Pancreas (tissue), 10 donors: ENCODE results near the gene ACVR1. TPM values are rescaled to one million over a fixed set of nuclear protein-coding genes. Genes with fewer than 3 reads are reported as not detected.

ENCODE experiments used
- ATAC-seq, 4 donors: fragments of 200-7000 bp; cut with Tn5 transposase; one replicate each; pipeline versions ENCODE4 v1.8.0 to v1.9.1; 2020; ENCODE audit warnings: mild to moderate bottlenecking in 4 of 4, moderate library complexity in 4 of 4
- DNase-seq, 6 donors: peaks; one replicate each; pipeline ENCODE4 v3.0.0-alpha.2; 2020
- FAIRE-seq: peaks from 2 replicates; lab custom pipeline; 2012; peaks lifted over from hg19 to GRCh38; lab: Jason Lieb, UNC
- H3K27ac ChIP-seq, 4 donors: fragments of 200-600 bp; sonication (generic); 1 replicate in 3 of 4; 2 replicates in 1 of 4; pipeline versions ENCODE4 v1.5.0 to v1.8.0; 2020
- H3K27me3 ChIP-seq, 4 donors: fragments of 200-600 bp; one replicate each; pipeline ENCODE4 v1.8.0; 2021
- H3K36me3 ChIP-seq, 3 donors: fragments of 200-600 bp; sonication (generic) in 1 of 3; one replicate each; pipeline versions ENCODE4 v1.5.0 to v1.8.0; 2020 to 2021
- H3K4me1 ChIP-seq, 3 donors: fragments of 200-600 bp; one replicate each; pipeline ENCODE4 v1.8.0; 2021
- H3K4me3 ChIP-seq, 4 donors: fragments of 200-600 bp; sonication (generic) in 2 of 4; one replicate each; pipeline versions ENCODE4 v1.5.0 to v1.8.0; 2020 to 2021
- H3K9me3 ChIP-seq, 4 donors: fragments of 200-600 bp; one replicate each; pipeline ENCODE4 v1.8.0; 2021
- WGBS, 2 donors: extraction: QIAGEN DNeasy Blood & Tissue Kit; methylation state at CpG; one replicate each; pipeline ENCODE4 v1.1.7; 2013; 5-methylcytosine and 5-hydroxymethylcytosine counted together
- intact Hi-C, 3 donors: fragments of 100-400 bp; cut with DNase I; formaldehyde crosslinking; loops; one replicate each; pipeline versions ENCODE4 v1.11.1 to v1.14.2; 2022
- polyA plus RNA-seq, 2 donors: library from polyadenylated mRNA; stranded (reverse); fragments of 200-250 nt; gene quantifications; one replicate each; pipeline ENCODE4 v1.2.3, GENCODE V29; 2013
- total RNA-seq, 6 donors: library from RNA; stranded (reverse); fragmentation: NEBNext Ultra II Directional in 4 of 6; extraction: Animal tissue kit (Norgen Biotek cat#: 25700) in 4 of 6; gene quantifications; one replicate each; pipeline versions ENCODE4 v1.2.1 to v1.2.4, GENCODE V29; 2021 to 2023
- TF ChIP-seq, protein P1 (sequence below), 4 donors: fragments of 200-600 bp; sonication (generic) in 3 of 4; IDR thresholded peaks; one replicate each; pipeline versions ENCODE4 v1.5.0 to v1.8.0; 2021; ENCODE audit warnings: antibody characterized with exemption in 4 of 4
- donor health status: healthy with polysubstance abuse.
- donor health status: DM: no; HTN: no; CAD: no; lungs with moderate emphysema.
- donor health status: DM: no; HTN: no; CAD: no.
- donor health status: control.
- donor health status: control.
- donor health status: Bipolar disorder and iron deficiency.
- donor health status: DM: yes; HTN: yes; CAD: no.
- donor health status: DM: no; HTN: no; CAD: no.
- donor health status: DM: no; HTN: no; CAD: no.
- donor health status: DM: yes; HTN: yes; CAD: no.

The ACVR1 gene
- total and polyA plus RNA-seq, 8 donors: 3.1 to 25.2 (median 11.7) TPM

- intact Hi-C loops: no loop called here
Measured at GRCh38 chr2:157747280-157747679, 128.8 kb downstream of the ACVR1 start.

GRCh38 chr2:157746234-157746950 is 129.7 kb downstream of the ACVR1 start:
- no peaks in the 10 kb centered on the region for H3K9me3 ChIP-seq
- TF ChIP-seq, protein P1, sequence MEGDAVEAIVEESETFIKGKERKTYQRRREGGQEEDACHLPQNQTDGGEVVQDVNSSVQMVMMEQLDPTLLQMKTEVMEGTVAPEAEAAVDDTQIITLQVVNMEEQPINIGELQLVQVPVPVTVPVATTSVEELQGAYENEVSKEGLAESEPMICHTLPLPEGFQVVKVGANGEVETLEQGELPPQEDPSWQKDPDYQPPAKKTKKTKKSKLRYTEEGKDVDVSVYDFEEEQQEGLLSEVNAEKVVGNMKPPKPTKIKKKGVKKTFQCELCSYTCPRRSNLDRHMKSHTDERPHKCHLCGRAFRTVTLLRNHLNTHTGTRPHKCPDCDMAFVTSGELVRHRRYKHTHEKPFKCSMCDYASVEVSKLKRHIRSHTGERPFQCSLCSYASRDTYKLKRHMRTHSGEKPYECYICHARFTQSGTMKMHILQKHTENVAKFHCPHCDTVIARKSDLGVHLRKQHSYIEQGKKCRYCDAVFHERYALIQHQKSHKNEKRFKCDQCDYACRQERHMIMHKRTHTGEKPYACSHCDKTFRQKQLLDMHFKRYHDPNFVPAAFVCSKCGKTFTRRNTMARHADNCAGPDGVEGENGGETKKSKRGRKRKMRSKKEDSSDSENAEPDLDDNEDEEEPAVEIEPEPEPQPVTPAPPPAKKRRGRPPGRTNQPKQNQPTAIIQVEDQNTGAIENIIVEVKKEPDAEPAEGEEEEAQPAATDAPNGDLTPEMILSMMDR (IDR thresholded peaks at IDR 0.05): no peak
- no peak overlapping the region for H3K27ac ChIP-seq
- ATAC-seq (no peak), FAIRE-seq (no peak), DNase-seq (no peak)
- intact Hi-C loops: no loop called here
- no peaks in the 10 kb centered on the region for H3K36me3 ChIP-seq
- H3K27me3 ChIP-seq: no peaks in the 10 kb centered on the region
- 94 to 97% methylated on average over 12 of the region's 12 CpGs for WGBS, 2 donors
- no peak overlapping the region for H3K4me3 ChIP-seq
- peaks cover 0 to 4% (median 0%) of the 10 kb centered on the region in 3 donors for H3K4me1 ChIP-seq

More at GRCh38 chr2:157747280-157747679, 128.8 kb downstream of the ACVR1 start:
- 70% methylated on average over 3 of the region's 3 CpGs for WGBS, 2 donors
- Histone ChIP-seq H3K4me1 (peaks cover 0 to 4% (median 0%) of the 10 kb centered on the region in 3 donors), H3K27ac (peak overlapping the region in 1 of 4 donors; percentile 28), H3K9me3 (no peaks in the 10 kb centered on the region), H3K36me3 (no peaks in the 10 kb centered on the region), H3K27me3 (no peaks in the 10 kb centered on the region), H3K4me3 (no peak overlapping the region)
- no peak for FAIRE-seq
- TF ChIP-seq, protein P1 (IDR thresholded peaks at IDR 0.05): no peak
- DNase-seq: no peak
- ATAC-seq: no peak

- Histone ChIP-seq H3K27ac (no peak overlapping the region), H3K27me3 (no peaks in the 10 kb centered on the region), H3K9me3 (no peaks in the 10 kb centered on the region), H3K36me3 (no peaks in the 10 kb centered on the region), H3K4me1 (peaks cover 0 to 4% (median 0%) of the 10 kb centered on the region in 3 donors), H3K4me3 (no peak overlapping the region)
- DNase-seq (no peak), ATAC-seq (no peak), FAIRE-seq (no peak)
- TF ChIP-seq, protein P1 (IDR thresholded peaks at IDR 0.05): no peak
- intact Hi-C loops: no loop called here
- 96% methylated on average over 6 of the region's 6 CpGs for WGBS, 2 donors
Measured at GRCh38 chr2:157744571-157745076, 131.5 kb downstream of the ACVR1 start.

DNA sequence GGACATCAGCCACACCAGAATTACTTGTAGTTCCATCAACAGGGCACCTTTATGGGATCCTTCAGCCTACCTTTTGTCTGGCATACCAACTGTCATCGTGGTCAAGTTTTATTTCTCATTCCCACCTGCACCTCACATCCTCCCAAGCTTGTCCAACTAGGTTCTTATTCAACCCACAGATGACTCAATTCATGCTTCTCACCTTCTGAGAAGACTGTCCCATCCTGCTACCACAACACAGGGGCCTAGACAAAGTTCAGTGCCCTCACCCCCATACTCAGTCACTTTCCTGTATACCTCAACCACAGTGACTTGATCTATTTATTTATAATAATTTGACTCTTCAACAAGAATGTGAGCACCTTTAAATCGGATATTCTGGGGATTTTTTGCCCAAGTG is 133.1 kb downstream of the ACVR1 start:
- H3K36me3 ChIP-seq: peaks cover 0 to 7% (median 3%) of the 10 kb centered on the region in 3 donors

More for the DNA sequence above, 133.1 kb downstream of the ACVR1 start:
- intact Hi-C loops: no loop called here
- TF ChIP-seq, protein P1 (IDR thresholded peaks at IDR 0.05): no peak
- no peak for DNase-seq
- Histone ChIP-seq H3K4me1 (no peaks in the 10 kb centered on the region), H3K27ac (no peak overlapping the region), H3K4me3 (no peak overlapping the region), H3K9me3 (no peaks in the 10 kb centered on the region), H3K27me3 (no peaks in the 10 kb centered on the region)
- ATAC-seq: no peak
- WGBS, 2 donors: 91 to 98% methylated on average over 2 of the region's 2 CpGs
- FAIRE-seq: no peak
